Smooth muscle cell (in vitro differentiated cells): Measurements from ENCODE around the gene ZRANB3. TPM values are rescaled to one million over a fixed set of nuclear protein-coding genes. Genes with fewer than 3 reads are reported as not detected.
"Not testable (repeated sequence)": the region's sequence is repeated elsewhere in the genome, so short reads cannot be mapped to it uniquely, and the experiment has no call there.

Source experiments
- DNase-seq: peaks from one replicate; lab custom pipeline; 2025; ENCODE audit not compliant: unreplicated experiment; lab: John Stamatoyannopoulos, UW
- H2AFZ ChIP-seq: fragments of 200-600 bp; sonication (generic); 2 replicates; pipeline ENCODE4 v1.6.0; 2016; ENCODE audit warnings: antibody characterized with exemption, low read depth, mild to moderate bottlenecking
- H3F3A ChIP-seq: fragments of 200-600 bp; sonication (generic); 2 replicates; pipeline ENCODE4 v1.6.0; 2017; ENCODE audit warnings: antibody characterized with exemption, low read depth
- H3K27ac ChIP-seq: fragments of 200-600 bp; sonication (generic); 2 replicates; pipeline ENCODE4 v1.5.1; 2016; ENCODE audit warnings: low read depth, mild to moderate bottlenecking
- H3K27me3 ChIP-seq: fragments of 200-600 bp; sonication (generic); 2 replicates; pipeline ENCODE4 v1.6.1; 2016; ENCODE audit warnings: low read depth, mild to moderate bottlenecking
- H3K36me3 ChIP-seq: fragments of 200-600 bp; sonication (generic); 2 replicates; pipeline ENCODE4 v1.5.1; 2016; ENCODE audit warnings: low read depth
- H3K4me1 ChIP-seq: fragments of 200-600 bp; sonication (generic); 2 replicates; pipeline ENCODE4 v1.5.1; 2016; ENCODE audit warnings: low read depth
- H3K4me2 ChIP-seq: fragments of 200-600 bp; sonication (generic); 2 replicates; pipeline ENCODE4 v1.6.0; 2016; ENCODE audit warnings: mild to moderate bottlenecking
- H3K4me3 ChIP-seq: fragments of 200-600 bp; sonication (generic); 2 replicates; pipeline ENCODE4 v1.5.1; 2016; ENCODE audit warnings: mild to moderate bottlenecking
- H3K79me2 ChIP-seq: fragments of 200-600 bp; sonication (generic); 2 replicates; pipeline ENCODE4 v1.6.0; 2016; ENCODE audit warnings: low read depth, mild to moderate bottlenecking
- H3K9ac ChIP-seq: fragments of 200-600 bp; sonication (generic); 2 replicates; pipeline ENCODE4 v1.6.0; 2016; ENCODE audit warnings: low read depth
- H3K9me3 ChIP-seq: fragments of 200-600 bp; sonication (generic); replicated peaks from 2 replicates; pipeline ENCODE4 v1.5.1; 2016; ENCODE audit warnings: low read depth
- H4K20me1 ChIP-seq: fragments of 200-600 bp; sonication (generic); 2 replicates; pipeline ENCODE4 v1.6.0; 2016; ENCODE audit warnings: low read depth
- WGBS: methylation state at CpG from one replicate; pipeline ENCODE4 v1.1.7; 2016; ENCODE audit warnings: low lambda C conversion rate; 5-methylcytosine and 5-hydroxymethylcytosine counted together
- polyA plus RNA-seq: library from polyadenylated mRNA; unstranded; fragments of >200 nt; fragmentation: Nextera tagmentation; extraction: Ambion mirVana; gene quantifications from 2 replicates; pipeline ENCODE4 v1.2.1, GENCODE V29; 2016
- total RNA-seq: library from RNA; depleted of rRNA; stranded (reverse); fragments of >200 nt; gene quantifications from 2 replicates; pipeline ENCODE4 v1.2.3, GENCODE V29; 2014
- TF ChIP-seq, protein P1 (sequence below): fragments of 200-600 bp; sonication (generic); IDR thresholded peaks from 2 replicates; pipeline ENCODE4 v1.5.1; 2017; ENCODE audit warnings: borderline replicate concordance, mild to moderate bottlenecking, antibody characterized with exemption; ENCODE audit not compliant: insufficient read depth, poor library complexity, severe bottlenecking

The ZRANB3 gene
- total and polyA plus RNA-seq, 2 experiments from 2014 or later = 1.9 to 4.1 TPM

DNA sequence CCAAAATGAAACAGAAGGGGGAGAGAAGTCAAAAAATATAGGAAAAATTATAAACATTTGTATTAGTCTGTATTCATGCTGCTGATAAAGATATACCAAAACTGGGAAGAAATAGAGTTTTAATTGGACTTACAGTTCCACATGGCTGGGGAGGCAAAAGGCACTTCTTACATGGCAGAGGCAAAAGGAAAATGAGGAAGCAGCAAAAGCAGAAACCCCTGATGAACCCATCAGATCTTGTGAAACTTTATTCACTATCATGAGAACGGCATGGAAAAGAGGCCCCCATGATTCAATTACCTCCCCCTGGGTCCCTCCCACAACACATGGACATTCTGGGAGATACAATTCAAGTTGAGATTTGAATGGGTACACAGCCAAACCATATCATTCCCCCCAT lies 79.1 kb downstream of the ZRANB3 start:
- Histone ChIP-seq H3K9me3 (no peaks in the 10 kb centered on the region), H3F3A (no peaks in the 10 kb centered on the region), H3K27me3 (no peaks in the 10 kb centered on the region), H3K79me2 (no peaks in the 10 kb centered on the region), H3K4me2 (no peak overlapping the region), H3K4me3 (no peak overlapping the region), H4K20me1 (no peaks in the 10 kb centered on the region), H3K36me3 (no peaks in the 10 kb centered on the region), H3K27ac (no peak overlapping the region), H3K4me1 (no peaks in the 10 kb centered on the region), H2AFZ (no peak overlapping the region), H3K9ac (no peak overlapping the region)
- DNase-seq = no peak
- TF ChIP-seq, protein P1, sequence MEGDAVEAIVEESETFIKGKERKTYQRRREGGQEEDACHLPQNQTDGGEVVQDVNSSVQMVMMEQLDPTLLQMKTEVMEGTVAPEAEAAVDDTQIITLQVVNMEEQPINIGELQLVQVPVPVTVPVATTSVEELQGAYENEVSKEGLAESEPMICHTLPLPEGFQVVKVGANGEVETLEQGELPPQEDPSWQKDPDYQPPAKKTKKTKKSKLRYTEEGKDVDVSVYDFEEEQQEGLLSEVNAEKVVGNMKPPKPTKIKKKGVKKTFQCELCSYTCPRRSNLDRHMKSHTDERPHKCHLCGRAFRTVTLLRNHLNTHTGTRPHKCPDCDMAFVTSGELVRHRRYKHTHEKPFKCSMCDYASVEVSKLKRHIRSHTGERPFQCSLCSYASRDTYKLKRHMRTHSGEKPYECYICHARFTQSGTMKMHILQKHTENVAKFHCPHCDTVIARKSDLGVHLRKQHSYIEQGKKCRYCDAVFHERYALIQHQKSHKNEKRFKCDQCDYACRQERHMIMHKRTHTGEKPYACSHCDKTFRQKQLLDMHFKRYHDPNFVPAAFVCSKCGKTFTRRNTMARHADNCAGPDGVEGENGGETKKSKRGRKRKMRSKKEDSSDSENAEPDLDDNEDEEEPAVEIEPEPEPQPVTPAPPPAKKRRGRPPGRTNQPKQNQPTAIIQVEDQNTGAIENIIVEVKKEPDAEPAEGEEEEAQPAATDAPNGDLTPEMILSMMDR = no peak
- WGBS = 100% methylated on average over 1 of the region's 1 CpG

- 95% methylated on average over 5 of the region's 5 CpGs for WGBS
- H3K4me1 ChIP-seq, H3K79me2 ChIP-seq, H3K4me2 ChIP-seq, H3F3A ChIP-seq, H4K20me1 ChIP-seq, H3K9ac ChIP-seq, H3K9me3 ChIP-seq, H2AFZ ChIP-seq, H3K4me3 ChIP-seq, H3K36me3 ChIP-seq, H3K27ac ChIP-seq, DNase-seq, H3K27me3 ChIP-seq: not testable (repeated sequence)
Observed at GRCh38 chr2:135443013-135443412, 88.0 kb downstream of the ZRANB3 start.

GRCh38 chr2:135435155-135435554 lies 95.9 kb downstream of the ZRANB3 start:
- H3K79me2 ChIP-seq, H3K27me3 ChIP-seq, H3K4me3 ChIP-seq, DNase-seq, H3K27ac ChIP-seq, H3F3A ChIP-seq, H3K4me1 ChIP-seq, H3K9ac ChIP-seq, H2AFZ ChIP-seq, H3K9me3 ChIP-seq, H3K36me3 ChIP-seq, H4K20me1 ChIP-seq, H3K4me2 ChIP-seq: not testable (repeated sequence)
- WGBS = 96% methylated on average over 6 of the region's 6 CpGs

GRCh38 chr2:135424849-135425248 lies 106.2 kb downstream of the ZRANB3 start:
- TF ChIP-seq, protein P1 = no peak
- no peaks in the 10 kb centered on the region for H3K79me2 ChIP-seq
- no peaks in the 10 kb centered on the region for H3K9me3 ChIP-seq
- no peaks in the 10 kb centered on the region for H3K4me1 ChIP-seq
- H3K27ac ChIP-seq = no peak overlapping the region
- H3K4me2 ChIP-seq = no peak overlapping the region
- 97% methylated on average over 1 of the region's 1 CpG for WGBS
- H3K9ac ChIP-seq = no peak overlapping the region
- no peaks in the 10 kb centered on the region for H4K20me1 ChIP-seq
- H3K4me3 ChIP-seq = no peak overlapping the region
- H3K27me3 ChIP-seq = no peaks in the 10 kb centered on the region
- no peak overlapping the region for H2AFZ ChIP-seq
- H3F3A ChIP-seq = no peaks in the 10 kb centered on the region
- no peak for DNase-seq
- H3K36me3 ChIP-seq = no peaks in the 10 kb centered on the region

DNA sequence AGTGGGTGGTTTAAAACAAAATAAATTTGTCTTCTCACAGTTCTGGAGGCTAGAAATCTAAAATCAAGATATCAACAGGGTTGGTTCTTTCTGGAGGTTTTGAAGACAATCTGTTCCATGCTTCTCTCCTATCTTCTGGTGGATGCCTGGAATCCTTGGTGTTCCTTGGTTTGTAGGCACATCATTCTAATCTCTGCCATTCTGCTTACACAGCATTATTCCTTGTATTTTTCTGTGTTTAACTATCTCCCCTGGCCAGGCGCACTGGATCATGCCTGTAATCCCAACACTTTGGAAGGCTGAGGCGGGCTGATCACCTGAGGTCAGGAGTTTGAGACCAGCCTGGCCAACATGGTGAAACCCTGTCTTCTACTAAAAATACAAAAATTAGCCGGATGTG lies 108.1 kb downstream of the ZRANB3 start:
- no peaks in the 10 kb centered on the region for H3K4me1 ChIP-seq
- no peak overlapping the region for H3K27ac ChIP-seq
- H3K36me3 ChIP-seq = no peaks in the 10 kb centered on the region
- DNase-seq = no peak
- no peak overlapping the region for H3K4me2 ChIP-seq
- 96% methylated on average over 3 of the region's 3 CpGs for WGBS
- no peaks in the 10 kb centered on the region for H3F3A ChIP-seq
- H3K9me3 ChIP-seq = no peaks in the 10 kb centered on the region
- H3K9ac ChIP-seq = no peak overlapping the region
- TF ChIP-seq, protein P1 = no peak
- no peaks in the 10 kb centered on the region for H3K27me3 ChIP-seq
- H4K20me1 ChIP-seq = no peaks in the 10 kb centered on the region
- H3K4me3 ChIP-seq = no peak overlapping the region
- no peak overlapping the region for H2AFZ ChIP-seq
- H3K79me2 ChIP-seq = no peaks in the 10 kb centered on the region
